Adrenal gland (tissue), 12 donors: ENCODE measurements around the gene SLC8A2. TPM values are rescaled to one million over a fixed set of nuclear protein-coding genes. Genes with fewer than 3 reads are reported as not detected.
A peak's percentile ranks its signal among the peaks of the same experiment; 100 is the strongest.

Experiments used
- DNase-seq, 7 donors: peaks; one replicate each; pipeline ENCODE4 v3.0.0-alpha.2; 2019 to 2020
- H3K27ac ChIP-seq, 5 donors: fragments of 200-600 bp; sonication (generic) in 4 of 5; 1 replicate in 3 of 5; 2 replicates in 2 of 5; pipeline versions ENCODE4 v1.5.1 to v1.8.0; 2016 to 2020; ENCODE audit warnings: mild to moderate bottlenecking in 1 of 5
- H3K27me3 ChIP-seq: fragments of 200-600 bp; 2 replicates; pipeline ENCODE4 v1.8.0; 2021
- H3K36me3 ChIP-seq, 2 donors: fragments of 200-600 bp; replicated peaks in 1 of 2; 1 replicate in 1 of 2; 2 replicates in 1 of 2; pipeline versions ENCODE4 v1.5.1 to v1.8.0; 2018 to 2022
- H3K4me1 ChIP-seq, 2 donors: fragments of 200-600 bp; replicated peaks in 1 of 2; 1 replicate in 1 of 2; 2 replicates in 1 of 2; pipeline versions ENCODE4 v1.5.1 to v1.8.0; 2018 to 2021
- H3K4me3 ChIP-seq, 4 donors: fragments of 200-600 bp; sonication (generic) in 3 of 4; one replicate each; pipeline ENCODE4 v1.5.1; 2016 to 2018
- H3K9me3 ChIP-seq, 3 donors: fragments of 200-600 bp; sonication (generic) in 1 of 3; replicated peaks in 1 of 3; 1 replicate in 2 of 3; 2 replicates in 1 of 3; pipeline versions ENCODE4 v1.5.1 to v1.8.0; 2016 to 2021
- CTCF ChIP-seq, 6 experiments: fragments of 450-650 bp in 4 of 6; fragments of 200-600 bp in 2 of 6; sonication (generic) in 1 of 6; IDR thresholded peaks; 1 replicate in 5 of 6; 2 replicates in 1 of 6; pipeline versions ENCODE4 v1.5.1 to v1.8.0; 2016 to 2021; ENCODE audit warnings: antibody characterized with exemption in 6 of 6, mild to moderate bottlenecking in 2 of 6, moderate library complexity in 1 of 6
- POLR2A ChIP-seq, 2 donors: fragments of 450-650 bp; IDR thresholded peaks; one replicate each; pipeline ENCODE4 v1.6.1; 2017; ENCODE audit warnings: antibody characterized with exemption in 2 of 2, mild to moderate bottlenecking in 2 of 2, moderate library complexity in 1 of 2
- WGBS, 4 donors: extraction: QIAGEN DNeasy Blood & Tissue Kit in 2 of 4; methylation state at CpG; one replicate each; pipeline versions ENCODE4 v1.1.5 to v1.1.7; 2013 to 2017; 5-methylcytosine and 5-hydroxymethylcytosine counted together
- intact Hi-C, 2 donors: fragments of 100-400 bp; cut with DNase I; formaldehyde crosslinking; loops; one replicate each; pipeline versions ENCODE4 v1.14.1 to v1.15.0; 2022 to 2023
- polyA plus RNA-seq, 3 donors: library from polyadenylated mRNA; stranded (reverse); fragments of 200-250 nt in 2 of 3; fragments of 350-450 nt in 1 of 3; fragmentation: Illumina TruSeq in 1 of 3; extraction: RNeasy Lipid Tissue Mini Kit (QIAGEN cat#74804) in 1 of 3; gene quantifications; one replicate each; pipeline ENCODE4 v1.2.3, GENCODE V29; 2013 to 2014
- total RNA-seq, 9 donors: library from RNA; depleted of rRNA in 4 of 9; stranded (reverse); fragments of >200 nt in 4 of 9; fragments of 120-200 nt in 1 of 9; fragmentation: NEBNext Ultra II Directional in 1 of 9; extraction: Animal tissue kit (Norgen Biotek cat#: 25700) in 1 of 9; gene quantifications; one replicate each; pipeline versions ENCODE4 v1.1.0 to v1.2.4, GENCODE V29; 2013 to 2023
- donor health status: healthy with polysubstance abuse.
- donor health status: Bipolar disorder and iron deficiency.
- donor health status: DM: yes; HTN: yes; CAD: no.
- donor health status: DM: no; HTN: no; CAD: no.
- donor health status: DM: no; HTN: no; CAD: no.
- donor health status: DM: yes; HTN: yes; CAD: no.

The SLC8A2 gene
- total and polyA plus RNA-seq, 12 donors: 0.22 to 6.1 (median 3.0) TPM; not detected in 3

DNA sequence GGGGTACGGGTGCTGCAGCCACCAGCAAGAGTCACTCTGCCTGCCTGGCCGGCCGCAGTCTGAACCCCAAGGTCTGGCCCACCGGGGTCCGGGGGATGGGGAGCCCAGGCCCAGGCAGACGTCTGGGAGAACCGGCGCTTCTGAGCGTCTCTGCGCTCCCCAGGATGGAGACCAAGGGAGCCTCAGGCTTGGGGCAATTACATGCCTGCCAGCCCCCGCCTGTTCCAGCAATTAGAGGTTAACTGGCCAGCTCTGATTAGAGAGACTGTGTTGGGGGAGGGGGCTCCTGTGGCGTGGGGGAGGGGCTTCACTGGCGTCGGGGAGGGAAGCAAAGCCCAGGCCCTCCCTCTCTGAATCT, 64.3 kb downstream of the SLC8A2 start:
- TF ChIP-seq CTCF (IDR thresholded peaks at IDR 0.05): no peak
- TF ChIP-seq POLR2A (IDR thresholded peaks at IDR 0.05): no peak
- Histone ChIP-seq H3K4me3 (no peak overlapping the region), H3K9me3 (no peaks in the 10 kb centered on the region), H3K27me3 (peaks cover 19% of the 10 kb centered on the region), H3K27ac (no peak overlapping the region), H3K4me1 (no peaks in the 10 kb centered on the region), H3K36me3 (no peaks in the 10 kb centered on the region)
- 0 to 23% (median 19%) methylated on average over 2 to 14 of the region's 14 CpGs for WGBS, 4 donors
- DNase-seq: no peak
- intact Hi-C loops: no loop called here

- WGBS, 4 donors: 17 to 25% (median 21%) methylated on average over 12 to 47 of the region's 47 CpGs
- H3K27ac ChIP-seq: no peak overlapping the region
- no peaks in the 10 kb centered on the region for H3K9me3 ChIP-seq
- H3K27me3 ChIP-seq: peaks cover 19% of the 10 kb centered on the region
- TF ChIP-seq POLR2A (IDR thresholded peaks at IDR 0.05) (no peak), CTCF (IDR thresholded peaks at IDR 0.05) (no peak)
- no peak overlapping the region for H3K4me3 ChIP-seq
- peak in 2 of 7 donors; percentile 24 to 34 for DNase-seq
- intact Hi-C loops: no loop called here
- H3K36me3 ChIP-seq: no peaks in the 10 kb centered on the region
- H3K4me1 ChIP-seq: no peaks in the 10 kb centered on the region
Observed at GRCh38 chr19:47406711-47407416, 64.8 kb downstream of the SLC8A2 start.

GRCh38 chr19:47405854-47406417, 65.8 kb downstream of the SLC8A2 start:
- H3K27ac ChIP-seq: no peak overlapping the region
- 84 to 96% (median 90%) methylated on average over 5 of the region's 5 CpGs for WGBS, 4 donors
- H3K27me3 ChIP-seq: peaks cover 19% of the 10 kb centered on the region
- DNase-seq: no peak
- no peak overlapping the region for H3K4me3 ChIP-seq
- no peak for TF ChIP-seq POLR2A (IDR thresholded peaks at IDR 0.05)
- TF ChIP-seq CTCF (IDR thresholded peaks at IDR 0.05): no peak
- H3K9me3 ChIP-seq: no peaks in the 10 kb centered on the region
- intact Hi-C loops: no loop called here
- no peaks in the 10 kb centered on the region for H3K36me3 ChIP-seq
- H3K4me1 ChIP-seq: no peaks in the 10 kb centered on the region

GRCh38 chr19:47405197-47405550, 66.5 kb downstream of the SLC8A2 start:
- peaks cover 19% of the 10 kb centered on the region for H3K27me3 ChIP-seq

More at GRCh38 chr19:47405197-47405550, 66.5 kb downstream of the SLC8A2 start:
- Histone ChIP-seq H3K4me3 (no peak overlapping the region), H3K4me1 (no peaks in the 10 kb centered on the region), H3K9me3 (no peaks in the 10 kb centered on the region), H3K36me3 (no peaks in the 10 kb centered on the region), H3K27ac (no peak overlapping the region)
- intact Hi-C loops: no loop called here
- no peak for TF ChIP-seq POLR2A (IDR thresholded peaks at IDR 0.05)
- no peak for DNase-seq
- 84 to 94% (median 85%) methylated on average over 4 of the region's 4 CpGs for WGBS, 4 donors
